ENCODE results near the gene RPP14.

RPP14 gene

GRCh38 chr3:58355179-58355578, 49.1 kb downstream of the RPP14 start:
- no peak for DNase-seq (ENCODE audit: low read depth)
- no peak for TF ChIP-seq CTCF (conservative IDR thresholded peaks at IDR 0.05; ENCODE audit: control insufficient read depth, insufficient read depth, low read depth, low read length)
- H3K4me3 ChIP-seq (ENCODE audit: control insufficient read depth, low read depth, low read length), result no peak overlapping the region

- no peak for TF ChIP-seq CTCF (conservative IDR thresholded peaks at IDR 0.05; ENCODE audit: control insufficient read depth, insufficient read depth, low read depth, low read length)
These were observed 50.0 kb downstream of the RPP14 start for GRCh38 chr3:58356054-58356453.

GRCh38 chr3:58357402-58357801, 51.4 kb downstream of the RPP14 start:
- TF ChIP-seq CTCF (conservative IDR thresholded peaks at IDR 0.05; ENCODE audit: control insufficient read depth, insufficient read depth, low read depth, low read length), result no peak
- no peak for DNase-seq (ENCODE audit: low read depth)
- no peak overlapping the region for H3K4me3 ChIP-seq (ENCODE audit: control insufficient read depth, low read depth, low read length)

More at GRCh38 chr3:58356054-58356453, 50.0 kb downstream of the RPP14 start:
- DNase-seq (ENCODE audit: low read depth), result no peak
- no peak overlapping the region for H3K4me3 ChIP-seq (ENCODE audit: control insufficient read depth, low read depth, low read length)

GRCh38 chr3:58358092-58358491, 52.0 kb downstream of the RPP14 start:
- DNase-seq (ENCODE audit: low read depth), result no peak
- TF ChIP-seq CTCF (conservative IDR thresholded peaks at IDR 0.05; ENCODE audit: control insufficient read depth, insufficient read depth, low read depth, low read length), result no peak
- H3K4me3 ChIP-seq (ENCODE audit: control insufficient read depth, low read depth, low read length), result no peak overlapping the region

GRCh38 chr3:58358808-58359207, 52.8 kb downstream of the RPP14 start:
- no peak overlapping the region for H3K4me3 ChIP-seq (ENCODE audit: control insufficient read depth, low read depth, low read length)
- TF ChIP-seq CTCF (conservative IDR thresholded peaks at IDR 0.05; ENCODE audit: control insufficient read depth, insufficient read depth, low read depth, low read length), result no peak
- DNase-seq (ENCODE audit: low read depth), result no peak

GRCh38 chr3:58359621-58360020, 53.6 kb downstream of the RPP14 start:
- no peak for TF ChIP-seq CTCF (conservative IDR thresholded peaks at IDR 0.05; ENCODE audit: control insufficient read depth, insufficient read depth, low read depth, low read length)

GRCh38 chr3:58361866-58362265, 55.8 kb downstream of the RPP14 start:
- H3K4me3 ChIP-seq (ENCODE audit: control insufficient read depth, low read depth, low read length), result no peak overlapping the region
- no peak for DNase-seq (ENCODE audit: low read depth)
- TF ChIP-seq CTCF (conservative IDR thresholded peaks at IDR 0.05; ENCODE audit: control insufficient read depth, insufficient read depth, low read depth, low read length), result no peak

More at GRCh38 chr3:58359621-58360020, 53.6 kb downstream of the RPP14 start:
- no peak for DNase-seq (ENCODE audit: low read depth)
- H3K4me3 ChIP-seq (ENCODE audit: control insufficient read depth, low read depth, low read length), result no peak overlapping the region

Data from fibroblast of mammary gland (primary cell).